Liver (tissue), 9 donors: ENCODE data around the gene APEX1. TPM values are rescaled to one million over a fixed set of nuclear protein-coding genes. Genes with fewer than 3 reads are reported as not detected.

ENCODE experiments used
- DNase-seq: peaks from one replicate; pipeline ENCODE4 v3.0.0-alpha.2; 2017; ENCODE audit warnings: low spot score
- H3K27ac ChIP-seq, 2 donors: one replicate each; pipeline ENCODE4 v1.7.0; 2013; ENCODE audit warnings: inconsistent platforms in 2 of 2, low read length in 2 of 2, control low read depth in 1 of 2, low read depth in 1 of 2, mild to moderate bottlenecking in 1 of 2
- H3K27me3 ChIP-seq, 4 donors: one replicate each; pipeline versions ENCODE4 v1.6.1 to v1.7.0; 2013; ENCODE audit warnings: low read length in 3 of 4, inconsistent platforms in 1 of 4, mild to moderate bottlenecking in 1 of 4, moderate library complexity in 1 of 4; ENCODE audit not compliant: control insufficient read depth in 4 of 4, insufficient read depth in 4 of 4
- H3K36me3 ChIP-seq, 4 donors: one replicate each; pipeline versions ENCODE4 v1.6.1 to v1.7.0; 2013; ENCODE audit warnings: low read length in 3 of 4, mild to moderate bottlenecking in 3 of 4, low read depth in 1 of 4, moderate library complexity in 1 of 4; ENCODE audit not compliant: control insufficient read depth in 4 of 4, insufficient read depth in 3 of 4
- H3K4me1 ChIP-seq, 4 donors: one replicate each; pipeline versions ENCODE4 v1.6.1 to v1.7.0; 2013; ENCODE audit warnings: low read length in 3 of 4, mild to moderate bottlenecking in 3 of 4, moderate library complexity in 1 of 4; ENCODE audit not compliant: control insufficient read depth in 4 of 4, insufficient read depth in 4 of 4
- H3K4me3 ChIP-seq, 3 donors: one replicate each; pipeline versions ENCODE4 v1.6.1 to v1.7.0; 2013; ENCODE audit warnings: low read length in 3 of 3, control low read depth in 1 of 3, low read depth in 1 of 3, mild to moderate bottlenecking in 1 of 3
- H3K9ac ChIP-seq, 2 donors: one replicate each; pipeline ENCODE4 v1.7.0; 2013; ENCODE audit warnings: low read length in 2 of 2, mild to moderate bottlenecking in 2 of 2, moderate library complexity in 2 of 2, control low read depth in 1 of 2, low read depth in 1 of 2
- H3K9me3 ChIP-seq, 4 donors: one replicate each; pipeline versions ENCODE4 v1.6.1 to v1.7.0; 2013; ENCODE audit warnings: low read length in 3 of 4; ENCODE audit not compliant: control insufficient read depth in 4 of 4
- GABPA ChIP-seq, 2 donors: IDR thresholded peaks in 1 of 2; conservative IDR thresholded peaks in 1 of 2; 2 replicates each; pipeline ENCODE4 v1.6.1; 2016; ENCODE audit warnings: antibody characterized with exemption in 2 of 2, mild to moderate bottlenecking in 1 of 2, moderate library complexity in 1 of 2
- HNF4A ChIP-seq, 2 donors: conservative IDR thresholded peaks; 2 replicates each; pipeline ENCODE4 v1.6.1; 2016; ENCODE audit warnings: antibody characterized with exemption in 2 of 2, mild to moderate bottlenecking in 2 of 2
- HNF4G ChIP-seq: IDR thresholded peaks from 2 replicates; pipeline ENCODE4 v1.6.1; 2016; ENCODE audit warnings: antibody characterized with exemption
- RAD21 ChIP-seq, 2 donors: IDR thresholded peaks; 2 replicates each; pipeline ENCODE4 v1.6.1; 2016; ENCODE audit warnings: antibody characterized with exemption in 2 of 2, mild to moderate bottlenecking in 2 of 2
- RXRA ChIP-seq, 2 donors: IDR thresholded peaks; 2 replicates each; pipeline ENCODE4 v1.6.1; 2017 to 2018; ENCODE audit warnings: antibody characterized with exemption in 2 of 2, mild to moderate bottlenecking in 1 of 2
- TAF1 ChIP-seq: conservative IDR thresholded peaks from 2 replicates; pipeline ENCODE4 v1.6.1; 2016; ENCODE audit warnings: antibody characterized with exemption, mild to moderate bottlenecking
- WGBS: extraction: QIAGEN DNeasy Blood & Tissue Kit; methylation state at CpG from one replicate; pipeline ENCODE4 v1.1.7; 2013; 5-methylcytosine and 5-hydroxymethylcytosine counted together
- polyA plus RNA-seq, 2 donors: library from polyadenylated mRNA; stranded (reverse) in 1 of 2; unstranded in 1 of 2; fragments of 200-250 nt in 1 of 2; fragments of >200 nt in 1 of 2; fragmentation: Nextera tagmentation in 1 of 2; extraction: Ambion mirVana in 1 of 2; gene quantifications; one replicate each; pipeline versions ENCODE4 v1.2.1 to v1.2.3, GENCODE V29; 2013 to 2015
- total RNA-seq, 2 donors: library from RNA; depleted of rRNA; stranded (reverse); fragments of >200 nt; gene quantifications; one replicate each; pipeline ENCODE4 v1.2.3, GENCODE V29; 2014
- TF ChIP-seq, protein P1 (sequence below): IDR thresholded peaks from 2 replicates; pipeline ENCODE4 v1.6.1; 2016; ENCODE audit warnings: antibody characterized with exemption
- TF ChIP-seq, protein P2 (sequence below): IDR thresholded peaks from 2 replicates; pipeline ENCODE4 v1.6.1; 2016; ENCODE audit warnings: antibody characterized with exemption, mild to moderate bottlenecking
- TF ChIP-seq, protein P3 (sequence below): fragments of 150-350 bp; IDR thresholded peaks from 2 replicates; pipeline ENCODE4 v1.5.1; 2017; ENCODE audit warnings: improper control_type of control experiment, low read depth, low read length; ENCODE audit not compliant: missing input control
- TF ChIP-seq, protein P4 (sequence below): IDR thresholded peaks from 2 replicates; pipeline ENCODE4 v1.6.1; 2016; ENCODE audit warnings: antibody characterized with exemption
- donor health status: healthy.
- donor health status: healthy.
- donor health status: healthy.
- donor health status: healthy.
- donor health status: healthy.

The APEX1 gene
- total and polyA plus RNA-seq, 4 donors, result 32.4 to 64.5 (median 46.7) TPM

DNA sequence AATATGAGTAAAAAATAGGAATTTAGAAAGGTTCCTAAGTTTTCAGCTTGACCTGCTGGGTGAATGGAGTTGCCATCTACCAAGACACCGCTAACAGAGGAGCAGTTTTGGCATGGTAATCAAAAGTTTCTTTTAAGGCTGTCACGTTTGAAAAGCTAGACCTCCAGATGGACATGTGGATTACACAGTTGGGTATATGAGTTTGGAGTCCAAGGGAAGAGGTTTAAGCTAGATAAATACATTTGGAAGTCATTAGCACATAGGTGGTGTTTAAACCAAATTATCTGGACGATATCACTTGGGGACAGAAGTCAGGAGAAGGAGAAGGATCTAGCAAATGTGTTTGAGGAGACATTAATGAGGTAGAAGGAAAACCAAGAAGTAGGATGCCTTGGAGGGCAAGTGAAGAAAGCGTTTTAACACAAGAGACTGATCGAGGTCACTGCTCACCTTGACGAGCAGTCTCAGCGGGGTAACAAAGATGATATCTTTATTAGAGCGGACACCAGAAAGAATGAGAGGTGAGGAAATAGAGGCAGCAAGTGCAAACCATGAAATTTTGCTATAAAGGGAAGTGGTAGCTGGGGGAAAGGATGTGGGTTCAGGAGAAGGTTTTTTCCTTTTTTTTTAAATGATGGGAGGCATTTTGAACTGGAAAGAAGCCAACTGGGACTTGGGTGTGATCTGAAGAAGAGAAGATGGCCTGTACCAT, 31.8 kb downstream of the APEX1 start:
- no peak overlapping the region for H3K4me3 ChIP-seq
- H3K9ac ChIP-seq, result no peak overlapping the region
- peaks cover 0 to 2% (median 0%) of the 10 kb centered on the region in 4 donors for H3K27me3 ChIP-seq
- DNase-seq, result no peak
- H3K9me3 ChIP-seq, result no peaks in the 10 kb centered on the region
- 83% methylated on average over 8 of the region's 8 CpGs for WGBS
- peaks cover 0 to 3% (median 0%) of the 10 kb centered on the region in 4 donors for H3K4me1 ChIP-seq
- TF ChIP-seq RAD21 (IDR thresholded peaks at IDR 0.05), result no peak
- TF ChIP-seq GABPA (IDR thresholded peaks at IDR 0.05 in 1 of 2, conservative IDR thresholded peaks at IDR 0.05 in 1 of 2), result no peak
- TF ChIP-seq, protein P1, sequence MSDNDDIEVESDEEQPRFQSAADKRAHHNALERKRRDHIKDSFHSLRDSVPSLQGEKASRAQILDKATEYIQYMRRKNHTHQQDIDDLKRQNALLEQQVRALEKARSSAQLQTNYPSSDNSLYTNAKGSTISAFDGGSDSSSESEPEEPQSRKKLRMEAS, result no peak
- TF ChIP-seq, protein P2, sequence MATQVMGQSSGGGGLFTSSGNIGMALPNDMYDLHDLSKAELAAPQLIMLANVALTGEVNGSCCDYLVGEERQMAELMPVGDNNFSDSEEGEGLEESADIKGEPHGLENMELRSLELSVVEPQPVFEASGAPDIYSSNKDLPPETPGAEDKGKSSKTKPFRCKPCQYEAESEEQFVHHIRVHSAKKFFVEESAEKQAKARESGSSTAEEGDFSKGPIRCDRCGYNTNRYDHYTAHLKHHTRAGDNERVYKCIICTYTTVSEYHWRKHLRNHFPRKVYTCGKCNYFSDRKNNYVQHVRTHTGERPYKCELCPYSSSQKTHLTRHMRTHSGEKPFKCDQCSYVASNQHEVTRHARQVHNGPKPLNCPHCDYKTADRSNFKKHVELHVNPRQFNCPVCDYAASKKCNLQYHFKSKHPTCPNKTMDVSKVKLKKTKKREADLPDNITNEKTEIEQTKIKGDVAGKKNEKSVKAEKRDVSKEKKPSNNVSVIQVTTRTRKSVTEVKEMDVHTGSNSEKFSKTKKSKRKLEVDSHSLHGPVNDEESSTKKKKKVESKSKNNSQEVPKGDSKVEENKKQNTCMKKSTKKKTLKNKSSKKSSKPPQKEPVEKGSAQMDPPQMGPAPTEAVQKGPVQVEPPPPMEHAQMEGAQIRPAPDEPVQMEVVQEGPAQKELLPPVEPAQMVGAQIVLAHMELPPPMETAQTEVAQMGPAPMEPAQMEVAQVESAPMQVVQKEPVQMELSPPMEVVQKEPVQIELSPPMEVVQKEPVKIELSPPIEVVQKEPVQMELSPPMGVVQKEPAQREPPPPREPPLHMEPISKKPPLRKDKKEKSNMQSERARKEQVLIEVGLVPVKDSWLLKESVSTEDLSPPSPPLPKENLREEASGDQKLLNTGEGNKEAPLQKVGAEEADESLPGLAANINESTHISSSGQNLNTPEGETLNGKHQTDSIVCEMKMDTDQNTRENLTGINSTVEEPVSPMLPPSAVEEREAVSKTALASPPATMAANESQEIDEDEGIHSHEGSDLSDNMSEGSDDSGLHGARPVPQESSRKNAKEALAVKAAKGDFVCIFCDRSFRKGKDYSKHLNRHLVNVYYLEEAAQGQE, result no peak
- TF ChIP-seq HNF4A (conservative IDR thresholded peaks at IDR 0.05), result no peak
- TF ChIP-seq, protein P3, sequence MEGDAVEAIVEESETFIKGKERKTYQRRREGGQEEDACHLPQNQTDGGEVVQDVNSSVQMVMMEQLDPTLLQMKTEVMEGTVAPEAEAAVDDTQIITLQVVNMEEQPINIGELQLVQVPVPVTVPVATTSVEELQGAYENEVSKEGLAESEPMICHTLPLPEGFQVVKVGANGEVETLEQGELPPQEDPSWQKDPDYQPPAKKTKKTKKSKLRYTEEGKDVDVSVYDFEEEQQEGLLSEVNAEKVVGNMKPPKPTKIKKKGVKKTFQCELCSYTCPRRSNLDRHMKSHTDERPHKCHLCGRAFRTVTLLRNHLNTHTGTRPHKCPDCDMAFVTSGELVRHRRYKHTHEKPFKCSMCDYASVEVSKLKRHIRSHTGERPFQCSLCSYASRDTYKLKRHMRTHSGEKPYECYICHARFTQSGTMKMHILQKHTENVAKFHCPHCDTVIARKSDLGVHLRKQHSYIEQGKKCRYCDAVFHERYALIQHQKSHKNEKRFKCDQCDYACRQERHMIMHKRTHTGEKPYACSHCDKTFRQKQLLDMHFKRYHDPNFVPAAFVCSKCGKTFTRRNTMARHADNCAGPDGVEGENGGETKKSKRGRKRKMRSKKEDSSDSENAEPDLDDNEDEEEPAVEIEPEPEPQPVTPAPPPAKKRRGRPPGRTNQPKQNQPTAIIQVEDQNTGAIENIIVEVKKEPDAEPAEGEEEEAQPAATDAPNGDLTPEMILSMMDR, result no peak
- TF ChIP-seq, protein P4, sequence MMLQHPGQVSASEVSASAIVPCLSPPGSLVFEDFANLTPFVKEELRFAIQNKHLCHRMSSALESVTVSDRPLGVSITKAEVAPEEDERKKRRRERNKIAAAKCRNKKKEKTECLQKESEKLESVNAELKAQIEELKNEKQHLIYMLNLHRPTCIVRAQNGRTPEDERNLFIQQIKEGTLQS, result no peak
- no peak for TF ChIP-seq TAF1
- TF ChIP-seq HNF4G, result no peak
- no peak overlapping the region for H3K27ac ChIP-seq
- H3K36me3 ChIP-seq, result no peaks in the 10 kb centered on the region

DNA sequence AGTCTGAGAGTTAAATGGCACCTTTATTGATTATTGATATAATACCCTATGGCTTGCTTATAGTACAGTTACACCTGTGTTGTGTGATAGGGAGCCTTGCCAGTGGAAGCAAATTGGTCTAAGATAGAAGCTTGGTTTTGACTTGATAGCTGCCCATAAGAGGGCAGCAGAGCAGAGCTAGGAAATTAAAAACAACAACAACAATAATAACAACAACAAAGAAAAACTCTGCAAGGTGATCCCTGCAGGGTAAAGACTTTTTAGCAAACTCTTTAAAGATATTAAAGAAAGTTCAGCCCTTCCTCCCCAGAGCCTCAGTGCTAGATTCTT, 32.3 kb downstream of the APEX1 start:
- Histone ChIP-seq H3K27ac (no peak overlapping the region), H3K9ac (no peak overlapping the region), H3K4me3 (no peak overlapping the region), H3K4me1 (peaks cover 0 to 3% (median 0%) of the 10 kb centered on the region in 4 donors), H3K27me3 (peaks cover 0 to 2% (median 0%) of the 10 kb centered on the region in 4 donors), H3K9me3 (no peaks in the 10 kb centered on the region), H3K36me3 (no peaks in the 10 kb centered on the region)
- TF ChIP-seq, protein P4, result no peak
- no peak for TF ChIP-seq GABPA (IDR thresholded peaks at IDR 0.05 in 1 of 2, conservative IDR thresholded peaks at IDR 0.05 in 1 of 2)
- no peak for TF ChIP-seq TAF1
- TF ChIP-seq RXRA (IDR thresholded peaks at IDR 0.05), result no peak
- DNase-seq, result no peak
